Left lobe of liver (tissue), 2 donors: ENCODE measurements around the gene KDSR. TPM values are rescaled to one million over a fixed set of nuclear protein-coding genes. Genes with fewer than 3 reads are reported as not detected.

Experiments
- ATAC-seq: fragments of 200-7000 bp; cut with Tn5 transposase; one replicate; pipeline ENCODE4 v1.9.1; 2020; ENCODE audit warnings: mild to moderate bottlenecking, moderate library complexity
- DNase-seq: peaks from one replicate; pipeline ENCODE4 v3.0.0-alpha.2; 2020; ENCODE audit warnings: low spot score
- total RNA-seq: library from RNA; stranded (reverse); gene quantifications from one replicate; pipeline ENCODE4 v1.2.1, GENCODE V29; 2021
- donor health status: DM: no; HTN: no; CAD: no; lungs with moderate emphysema.
- donor health status: DM: no; HTN: yes; CAD: no.

The KDSR gene
- total RNA-seq, 1 donor from 2014 or later = 49.0 TPM

DNA sequence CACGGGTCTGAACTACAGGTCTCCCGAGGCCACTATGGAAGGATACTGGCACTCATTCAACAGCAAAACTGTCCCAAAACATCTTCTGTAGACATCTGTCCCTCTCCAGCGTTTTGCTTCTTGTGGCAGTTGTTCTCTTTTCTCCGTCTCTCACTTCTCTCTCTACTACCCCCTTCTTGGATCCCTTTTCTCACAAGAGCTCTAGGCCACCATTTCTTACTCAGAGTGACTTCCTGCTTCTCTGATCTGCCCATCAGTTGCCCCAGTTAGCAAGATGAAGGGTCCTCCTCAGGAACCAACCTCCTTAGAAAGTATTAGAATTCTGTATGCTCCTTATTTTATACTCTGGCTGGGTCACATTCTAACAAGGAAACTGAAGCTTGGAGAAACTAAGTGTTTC is 80.1 kb downstream of the KDSR start:
- ATAC-seq = no peak
- DNase-seq = no peak

DNA sequence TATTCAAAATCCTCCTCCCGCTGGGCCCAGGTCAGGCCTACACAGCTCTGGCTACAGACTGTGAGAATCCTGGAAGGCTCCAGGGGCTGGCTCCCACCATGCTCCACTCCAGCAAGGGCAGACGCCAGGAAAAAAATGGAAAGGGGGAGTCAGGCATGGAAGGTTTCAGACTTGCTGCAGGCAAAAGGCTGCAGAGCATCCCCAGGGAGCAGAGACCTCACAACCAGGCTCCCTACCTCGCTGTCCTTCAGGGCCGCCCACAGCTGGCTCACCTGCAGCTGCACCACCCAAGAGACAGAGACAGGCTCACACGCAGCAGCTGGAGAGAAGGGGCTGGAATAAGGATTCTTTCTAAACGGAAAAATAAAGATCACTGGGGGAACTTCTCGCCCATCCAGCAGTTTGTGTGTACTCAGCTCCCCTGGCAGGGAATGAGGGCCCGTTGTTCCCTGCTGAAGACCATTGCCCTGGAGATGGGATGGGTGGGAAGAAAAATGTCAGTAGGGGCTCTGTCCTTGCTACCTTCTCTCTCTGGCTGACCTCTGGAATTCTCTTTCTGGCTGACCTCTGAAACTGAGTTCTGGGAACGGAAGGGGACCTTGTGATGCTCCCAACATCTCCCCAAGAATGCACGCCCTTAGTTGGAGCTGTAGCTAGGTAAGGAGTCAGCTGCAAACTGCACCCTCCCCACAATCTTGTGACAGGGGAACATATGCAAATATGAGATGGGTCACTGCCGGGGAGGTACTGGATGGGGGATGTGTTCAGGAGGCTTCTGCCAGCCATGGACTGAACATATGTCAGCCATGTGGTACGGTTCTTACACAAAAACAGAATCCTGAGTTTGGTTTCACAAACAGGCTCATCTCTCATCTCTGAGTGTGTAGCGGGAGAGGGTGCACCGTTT is 81.9 kb downstream of the KDSR start:
- DNase-seq = no peak

DNA sequence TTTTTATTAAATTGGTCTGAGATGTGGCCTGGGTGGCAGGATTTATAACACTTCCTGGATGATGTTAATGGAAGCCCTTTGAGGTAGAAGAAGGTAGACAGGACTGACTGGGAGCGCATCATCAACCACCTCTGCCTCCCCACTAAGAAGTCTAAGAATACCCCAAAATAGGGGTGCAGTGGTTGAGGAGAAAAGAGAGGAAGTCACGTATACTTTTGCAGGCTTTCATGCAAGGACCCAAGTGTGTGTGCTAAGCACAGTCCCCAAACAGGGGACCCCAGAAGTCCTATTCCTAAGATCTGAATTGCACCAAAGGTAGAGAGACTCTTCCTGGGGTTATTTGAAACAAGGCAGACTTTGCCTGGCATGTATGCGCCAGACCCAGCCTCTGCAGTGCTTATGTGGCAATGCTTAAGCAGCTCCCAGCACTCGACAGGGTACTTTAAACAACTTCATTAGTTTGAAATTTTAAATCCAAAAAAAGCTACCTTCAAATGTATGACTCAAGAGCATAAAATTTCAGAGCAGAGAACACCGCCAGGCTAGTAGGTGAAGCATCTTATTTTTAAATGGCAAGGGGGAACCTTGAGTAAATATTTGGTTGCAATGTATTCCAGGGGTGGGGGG is 82.7 kb downstream of the KDSR start:
- no peak for ATAC-seq
- DNase-seq = no peak

More for the DNA sequence above, 81.9 kb downstream of the KDSR start:
- ATAC-seq = no peak

DNA sequence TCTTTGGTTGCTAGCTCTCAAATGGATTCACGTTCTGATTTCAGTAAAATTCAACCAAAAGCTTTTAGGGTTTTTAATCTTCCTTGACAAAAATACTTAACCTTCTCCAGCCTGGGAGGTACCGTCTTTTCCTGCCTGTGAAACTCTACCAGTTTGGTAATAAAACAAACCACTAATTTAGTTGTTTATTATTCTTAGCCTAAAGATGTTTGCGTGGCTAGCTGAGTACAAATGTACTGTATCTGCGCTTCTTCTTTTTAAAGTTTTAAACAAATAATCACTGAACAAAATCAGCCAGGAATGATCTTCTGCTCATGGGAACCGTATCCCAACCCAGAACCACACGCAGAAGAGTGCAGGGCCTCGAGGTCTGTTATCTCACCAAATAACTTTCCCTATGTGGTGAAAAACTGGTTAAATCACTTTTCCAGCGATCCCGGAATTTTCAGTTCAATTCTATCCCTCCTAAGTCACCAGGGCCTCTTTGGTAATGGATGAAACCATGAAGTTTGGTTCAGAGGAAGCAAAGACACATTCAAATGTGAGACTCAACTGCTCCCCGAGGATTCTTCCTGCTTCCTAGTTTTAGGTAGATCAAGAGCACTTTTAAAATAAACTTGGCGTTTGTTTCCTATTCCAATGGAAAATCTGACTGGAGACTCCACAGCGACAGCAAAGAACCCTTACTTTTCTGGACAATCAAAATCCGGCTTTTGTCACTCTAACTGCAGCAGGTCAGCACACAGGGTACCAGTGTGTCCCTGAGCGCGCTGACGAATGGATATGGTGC is 83.5 kb downstream of the KDSR start:
- no peak for DNase-seq

DNA sequence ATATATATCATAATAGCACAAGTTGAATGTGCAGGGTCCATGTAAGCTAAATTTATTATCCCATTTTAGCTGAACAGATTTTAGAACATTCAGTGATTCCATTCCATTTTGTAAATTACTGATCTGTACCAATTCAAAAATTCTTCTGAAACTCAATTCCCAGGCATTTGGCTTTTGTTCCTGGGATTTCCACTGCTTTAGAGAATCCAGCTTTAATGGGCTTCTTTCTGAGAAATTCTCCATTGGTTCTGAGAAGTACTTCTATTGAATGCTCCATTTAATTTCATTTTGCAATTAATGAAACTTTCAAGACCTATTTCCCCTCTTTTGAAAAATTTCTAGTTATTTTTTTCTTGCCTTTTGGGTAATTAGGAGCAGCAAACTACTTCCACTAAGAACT is 84.2 kb downstream of the KDSR start:
- DNase-seq (no peak), ATAC-seq (no peak)

More for the DNA sequence above, 83.5 kb downstream of the KDSR start:
- no peak for ATAC-seq

Other genes with a start within 250 kb of the KDSR start
- gene BCL2, start 47.4 kb downstream of the KDSR start, total RNA-seq = 1.0 TPM
- 24.7 TPM for gene VPS4B, start 55.3 kb upstream of the KDSR start, total RNA-seq
- gene SERPINB5, start 109.8 kb upstream of the KDSR start, total RNA-seq = not detected
- gene SERPINB12, start 175.2 kb upstream of the KDSR start, total RNA-seq = not detected
- gene SERPINB13, start 220.1 kb upstream of the KDSR start, total RNA-seq = not detected